H1 (cell line): Measurements from ENCODE around the gene CDK13. TPM values are rescaled to one million over a fixed set of nuclear protein-coding genes. Genes with fewer than 3 reads are reported as not detected.

ENCODE experiments used
- CTCF ChIA-PET: fragments of 300-600 bp; sonication (Branson Sonifier 250); formaldehyde crosslinking; loops from one replicate; lab custom pipeline; 2021; ENCODE audit not compliant: partially characterized antibody; lab: Charles Lee
- POLR2A ChIA-PET: fragments of 300-600 bp; sonication (Branson Sonifier 250); formaldehyde crosslinking; loops from one replicate; lab custom pipeline; 2021; ENCODE audit warnings: inconsistent platforms; ENCODE audit not compliant: partially characterized antibody; lab: Charles Lee
- DNase-seq, 2 experiments: peaks; one replicate each; pipeline versions ENCODE4 v3.0.0 to v3.0.0-alpha.2; 2010 to 2022; ENCODE audit warnings: low spot score in 2 of 2, low read depth in 1 of 2, mixed read lengths in 1 of 2
- FAIRE-seq: peaks from 2 replicates; lab custom pipeline; 2011; peaks lifted over from hg19 to GRCh38; lab: Jason Lieb, UNC
- H2AFZ ChIP-seq: 2 replicates; pipeline ENCODE4 v1.8.1; 2012; ENCODE audit warnings: low read length, inconsistent platforms
- H2AK5ac ChIP-seq: 2 replicates; pipeline ENCODE4 v1.6.1; 2013; ENCODE audit warnings: low read depth, low read length
- H2BK120ac ChIP-seq: replicated peaks from 2 replicates; pipeline ENCODE3; 2013; ENCODE audit warnings: low read depth, low read length, inconsistent platforms
- H2BK12ac ChIP-seq: 2 replicates; pipeline ENCODE4 v1.6.1; 2013; ENCODE audit warnings: low read depth, low read length
- H2BK15ac ChIP-seq: 2 replicates; pipeline ENCODE4 v1.6.1; 2013; ENCODE audit warnings: low read length
- H2BK20ac ChIP-seq: 2 replicates; pipeline ENCODE4 v1.6.1; 2013; ENCODE audit warnings: low read length
- H2BK5ac ChIP-seq: 2 replicates; pipeline ENCODE4 v1.6.1; 2013; ENCODE audit warnings: low read depth, low read length
- H3K14ac ChIP-seq: 2 replicates; pipeline ENCODE4 v1.6.1; 2013; ENCODE audit warnings: inconsistent platforms; ENCODE audit not compliant: insufficient read length
- H3K18ac ChIP-seq: 2 replicates; pipeline ENCODE4 v1.6.1; 2013; ENCODE audit warnings: low read length; ENCODE audit errors: extremely low read depth
- H3K23ac ChIP-seq: 2 replicates; pipeline ENCODE4 v1.6.1; 2013; ENCODE audit warnings: inconsistent platforms; ENCODE audit not compliant: insufficient read length
- H3K23me2 ChIP-seq: 2 replicates; pipeline ENCODE4 v1.6.1; 2013; ENCODE audit warnings: low read depth, low read length
- H3K27ac ChIP-seq: 2 replicates; pipeline ENCODE4 v1.6.1; 2011; ENCODE audit warnings: low read depth, low read length, inconsistent platforms
- H3K27me3 ChIP-seq, 4 experiments: replicated peaks in 1 of 4; 1 replicate in 1 of 4; 2 replicates in 3 of 4; pipeline versions ENCODE4 v1.6.1 to v1.8.1; 2011 to 2013; ENCODE audit warnings: low read length in 3 of 4, mild to moderate bottlenecking in 3 of 4, inconsistent platforms in 2 of 4, mixed read lengths in 2 of 4, moderate library complexity in 1 of 4; ENCODE audit not compliant: control insufficient read depth in 3 of 4, insufficient read depth in 3 of 4; ENCODE audit errors: extremely low read depth in 1 of 4
- H3K36me3 ChIP-seq, 4 experiments: 2 replicates each; pipeline versions ENCODE4 v1.6.1 to v1.8.1; 2011 to 2013; ENCODE audit warnings: mild to moderate bottlenecking in 4 of 4, low read length in 3 of 4, moderate library complexity in 2 of 4, control low read depth in 1 of 4, inconsistent platforms in 1 of 4; ENCODE audit not compliant: insufficient read depth in 4 of 4, control insufficient read depth in 2 of 4
- H3K4ac ChIP-seq: replicated peaks from 2 replicates; pipeline ENCODE3; 2013; ENCODE audit warnings: low read length, low read depth, mixed read lengths, inconsistent platforms; ENCODE audit not compliant: insufficient read length
- H3K4me1 ChIP-seq, 4 experiments: replicated peaks in 1 of 4; 1 replicate in 1 of 4; 2 replicates in 3 of 4; pipeline versions ENCODE4 v1.6.1 to v1.8.1; 2011 to 2013; ENCODE audit warnings: low read length in 3 of 4, inconsistent platforms in 2 of 4, mixed read lengths in 1 of 4; ENCODE audit not compliant: insufficient read depth in 4 of 4, control insufficient read depth in 3 of 4
- H3K4me2 ChIP-seq, 2 experiments: 2 replicates each; pipeline versions ENCODE4 v1.6.1 to v1.8.1; 2011 to 2013; ENCODE audit warnings: low read depth in 2 of 2, low read length in 2 of 2, control low read depth in 1 of 2, inconsistent platforms in 1 of 2, mild to moderate bottlenecking in 1 of 2; ENCODE audit not compliant: insufficient read depth in 1 of 2
- H3K4me3 ChIP-seq, 4 experiments: fragments of 200-600, 300-600 bp in 1 of 4; sonication (generic), shearing (Covaris generic), sonication (Bioruptor Twin) in 1 of 4; 2 replicates each; pipeline versions ENCODE4 v1.5.1 to v1.8.1; 2011 to 2016; ENCODE audit warnings: low read length in 4 of 4, low read depth in 3 of 4, control low read depth in 2 of 4, inconsistent platforms in 2 of 4, mild to moderate bottlenecking in 2 of 4, mixed read lengths in 1 of 4, moderate library complexity in 1 of 4; ENCODE audit not compliant: insufficient read depth in 2 of 4; ENCODE audit errors: extremely low read depth in 1 of 4
- H3K56ac ChIP-seq: replicated peaks from 2 replicates; pipeline ENCODE3; 2013; ENCODE audit warnings: low read depth, mild to moderate bottlenecking, mixed read lengths, low read length, inconsistent platforms; ENCODE audit not compliant: insufficient read length
- H3K79me1 ChIP-seq: 2 replicates; pipeline ENCODE4 v1.6.1; 2013; ENCODE audit warnings: low read depth, low read length, control low read depth
- H3K79me2 ChIP-seq, 2 experiments: 2 replicates each; pipeline versions ENCODE4 v1.6.1 to v1.8.1; 2012 to 2013; ENCODE audit warnings: low read length in 2 of 2, mild to moderate bottlenecking in 2 of 2, inconsistent platforms in 1 of 2; ENCODE audit not compliant: insufficient read depth in 2 of 2, control insufficient read depth in 1 of 2
- H3K9ac ChIP-seq, 4 experiments: replicated peaks in 1 of 4; 1 replicate in 1 of 4; 2 replicates in 3 of 4; pipeline versions ENCODE4 v1.6.1 to v1.8.1; 2011 to 2013; ENCODE audit warnings: low read depth in 3 of 4, low read length in 3 of 4, control low read depth in 2 of 4, mild to moderate bottlenecking in 2 of 4, moderate library complexity in 2 of 4, inconsistent platforms in 1 of 4; ENCODE audit errors: extremely low read depth in 1 of 4
- H3K9me3 ChIP-seq, 2 experiments: 2 replicates each; pipeline versions ENCODE4 v1.6.1 to v1.8.1; 2012 to 2013; ENCODE audit warnings: mild to moderate bottlenecking in 2 of 2, moderate library complexity in 2 of 2, control low read depth in 1 of 2, inconsistent platforms in 1 of 2, low read depth in 1 of 2, low read length in 1 of 2, mixed read lengths in 1 of 2; ENCODE audit not compliant: insufficient read depth in 2 of 2
- H4K20me1 ChIP-seq, 2 experiments: replicated peaks in 1 of 2; 2 replicates each; pipeline versions ENCODE3 to v1.8.1; 2011 to 2013; ENCODE audit warnings: inconsistent platforms in 2 of 2, low read length in 2 of 2, mild to moderate bottlenecking in 1 of 2; ENCODE audit not compliant: insufficient read depth in 2 of 2, control insufficient read depth in 1 of 2
- H4K5ac ChIP-seq: 2 replicates; pipeline ENCODE4 v1.6.1; 2013; ENCODE audit warnings: low read length, low read depth, mixed read lengths, inconsistent platforms; ENCODE audit not compliant: insufficient read length
- H4K8ac ChIP-seq: 2 replicates; pipeline ENCODE4 v1.8.0; 2013; ENCODE audit warnings: mild to moderate bottlenecking, moderate library complexity, low read length, inconsistent platforms; ENCODE audit not compliant: insufficient read depth; ENCODE audit errors: extremely low read depth
- H4K91ac ChIP-seq: replicated peaks from 2 replicates; pipeline ENCODE3; 2013; ENCODE audit warnings: low read length, mixed read lengths, inconsistent platforms; ENCODE audit not compliant: insufficient read length
- BRCA1 ChIP-seq: IDR thresholded peaks from 2 replicates; pipeline ENCODE4 v1.6.1; 2012; ENCODE audit warnings: low read depth, low read length, improper control_type of control experiment
- CREB1 ChIP-seq: IDR thresholded peaks from 2 replicates; pipeline ENCODE4 v1.6.1; 2012; ENCODE audit warnings: inconsistent platforms
- E2F6 ChIP-seq: IDR thresholded peaks from 2 replicates; pipeline ENCODE4 v1.6.1; 2012; ENCODE audit warnings: inconsistent platforms
- EZH2 ChIP-seq: fragments of 200-600 bp; sonication (generic); IDR thresholded peaks from 2 replicates; pipeline ENCODE4 v1.7.1; 2012; ENCODE audit warnings: low read depth, mild to moderate bottlenecking, moderate library complexity, low read length, inconsistent platforms; ENCODE audit not compliant: severe bottlenecking
- RBBP5 ChIP-seq: IDR thresholded peaks from 2 replicates; pipeline ENCODE4 v1.7.1; 2012; ENCODE audit warnings: low read depth, mild to moderate bottlenecking, inconsistent platforms, low read length, moderate library complexity, borderline replicate concordance
- SP2 ChIP-seq: IDR thresholded peaks from 2 replicates; pipeline ENCODE4 v1.6.1; 2012; ENCODE audit warnings: mild to moderate bottlenecking, low read length, inconsistent platforms
- TAF1 ChIP-seq: IDR thresholded peaks from 2 replicates; pipeline ENCODE4 v1.6.1; 2011; ENCODE audit warnings: mild to moderate bottlenecking, low read depth, low read length
- TEAD4 ChIP-seq: IDR thresholded peaks from 2 replicates; pipeline ENCODE4 v1.6.1; 2012; ENCODE audit warnings: low read depth, low read length, inconsistent platforms, mixed read lengths
- WGBS, 2 experiments: shearing (Covaris generic) in 1 of 2; methylation state at CpG; one replicate each; pipeline versions ENCODE4 v1.1.6 to v1.1.7; 2013 to 2015; ENCODE audit warnings: low lambda C conversion rate in 2 of 2, mixed read lengths in 2 of 2, inconsistent platforms in 1 of 2, low coverage in 1 of 2, missing lambda C conversion rate in 1 of 2; ENCODE audit not compliant: insufficient replicate concordance in 2 of 2, insufficient coverage in 1 of 2, insufficient read length in 1 of 2; ENCODE audit errors: extremely low coverage in 1 of 2, missing lambda C conversion rate in 1 of 2; 5-methylcytosine and 5-hydroxymethylcytosine counted together
- polyA plus RNA-seq, 7 experiments: library from polyadenylated mRNA; depleted of rRNA in 3 of 7; stranded (reverse) in 5 of 7; unstranded in 2 of 7; fragments of >200 nt in 5 of 7; fragments of 200-250 nt in 2 of 7; gene quantifications; 1 replicate in 5 of 7; 2 replicates in 1 of 7; 4 replicates in 1 of 7; pipeline versions ENCODE4 v1.2.1 to v1.2.3, GENCODE V29; 2011 to 2013; ENCODE audit warnings: missing spikeins in 2 of 7, mixed read lengths in 2 of 7
- total RNA-seq: library from RNA; stranded (reverse); fragmentation: NEBNext Ultra II Directional; extraction: Animal tissue kit (Norgen Biotek cat#: 25700); gene quantifications from 2 replicates; pipeline ENCODE4 v1.2.1, GENCODE V29; 2021
- TF ChIP-seq, protein P1 (sequence below): IDR thresholded peaks from 2 replicates; pipeline ENCODE4 v1.6.1; 2012; ENCODE audit warnings: low read length, inconsistent platforms

Gene CDK13
- total and polyA plus RNA-seq, 2 of the 8 experiments (the other 6 are each of a cell fraction or from before 2014, with no cell fraction given), result 22.6 to 49.5 TPM

GRCh38 chr7:40097728-40098127 is 147.7 kb downstream of the CDK13 start:
- Histone ChIP-seq H2BK120ac (no peak overlapping the region), H3K9me3 (no peaks in the 10 kb centered on the region)
- no peak for TF ChIP-seq RBBP5
- no peak for TF ChIP-seq BRCA1
- TF ChIP-seq TEAD4, result no peak
- no peak for TF ChIP-seq SP2
- no peak for TF ChIP-seq E2F6
- TF ChIP-seq, protein P1, sequence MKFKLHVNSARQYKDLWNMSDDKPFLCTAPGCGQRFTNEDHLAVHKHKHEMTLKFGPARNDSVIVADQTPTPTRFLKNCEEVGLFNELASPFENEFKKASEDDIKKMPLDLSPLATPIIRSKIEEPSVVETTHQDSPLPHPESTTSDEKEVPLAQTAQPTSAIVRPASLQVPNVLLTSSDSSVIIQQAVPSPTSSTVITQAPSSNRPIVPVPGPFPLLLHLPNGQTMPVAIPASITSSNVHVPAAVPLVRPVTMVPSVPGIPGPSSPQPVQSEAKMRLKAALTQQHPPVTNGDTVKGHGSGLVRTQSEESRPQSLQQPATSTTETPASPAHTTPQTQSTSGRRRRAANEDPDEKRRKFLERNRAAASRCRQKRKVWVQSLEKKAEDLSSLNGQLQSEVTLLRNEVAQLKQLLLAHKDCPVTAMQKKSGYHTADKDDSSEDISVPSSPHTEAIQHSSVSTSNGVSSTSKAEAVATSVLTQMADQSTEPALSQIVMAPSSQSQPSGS, result no peak
- TF ChIP-seq CREB1, result no peak
- no peak for TF ChIP-seq TAF1
- TF ChIP-seq EZH2, result no peak
- TF ChIP-seq, all 59 proteins: peak for 0
- no peak overlapping the region for H3K27ac ChIP-seq
- no peak overlapping the region for H3K4ac ChIP-seq
- no peak overlapping the region for H3K14ac ChIP-seq
- no peak overlapping the region for H2BK12ac ChIP-seq
- H3K4me2 ChIP-seq, result no peak overlapping the region
- H4K91ac ChIP-seq, result no peak overlapping the region
- POLR2A ChIA-PET, result no interaction called here
- H4K8ac ChIP-seq, result no peak overlapping the region
- CTCF ChIA-PET, result interaction anchor here (0.7 to 1.3 kb wide), 3 partner anchors 37 to 202 kb away, joined by 3 to 5 read pairs (median 4); partner anchors contain the start of genes MPLKIP and SUGCT
- peaks cover 0 to 2% of the 10 kb centered on the region in 2 experiments for H4K20me1 ChIP-seq
- H2AK5ac ChIP-seq, result no peak overlapping the region
- H3K23me2 ChIP-seq, result no peaks in the 10 kb centered on the region
- peaks cover 0 to 4% (median 2%) of the 10 kb centered on the region in 4 experiments; a peak in 4 of 7 replicates for H3K4me1 ChIP-seq
- H2BK5ac ChIP-seq, result no peak overlapping the region
- no peaks in the 10 kb centered on the region for H3K79me1 ChIP-seq
- no peak overlapping the region for H4K5ac ChIP-seq
- H3K27me3 ChIP-seq, result no peaks in the 10 kb centered on the region
- no peak overlapping the region for H2BK20ac ChIP-seq
- no peak overlapping the region for H3K9ac ChIP-seq
- H3K56ac ChIP-seq, result no peak overlapping the region
- DNase-seq (no peak), FAIRE-seq (no peak)
- no peaks in the 10 kb centered on the region for H3K79me2 ChIP-seq
- no peak overlapping the region for H3K4me3 ChIP-seq
- no peak overlapping the region for H2AFZ ChIP-seq
- H3K23ac ChIP-seq, result no peak overlapping the region
- H3K18ac ChIP-seq, result no peak overlapping the region
- WGBS, 2 experiments, result 68% methylated on average over 2 of the region's 2 CpGs; no CpG with 5 or more reads in 1 of the 2 experiments
- H2BK15ac ChIP-seq, result no peak overlapping the region
- H3K36me3 ChIP-seq, result peaks cover 7 to 22% (median 13%) of the 10 kb centered on the region in 4 experiments
